Parathyroid adenoma (tissue), 2 donors: ENCODE results near the gene ACSS2.

Experiments used
- H2AFZ ChIP-seq: fragments of 300-600 bp; sonication (generic); one replicate; pipeline ENCODE4 v1.7.0; 2017; ENCODE audit warnings: antibody characterized with exemption, mild to moderate bottlenecking
- H3K27ac ChIP-seq: fragments of 300-600 bp; sonication (generic); one replicate; pipeline ENCODE4 v1.7.0; 2017
- H3K27me3 ChIP-seq: fragments of 300-600 bp; sonication (generic); one replicate; pipeline ENCODE4 v1.7.0; 2017; ENCODE audit warnings: low read length; ENCODE audit not compliant: control insufficient read depth, insufficient read depth
- H3K36me3 ChIP-seq: fragments of 300-600 bp; sonication (generic); one replicate; pipeline ENCODE4 v1.7.0; 2017; ENCODE audit warnings: low read length; ENCODE audit not compliant: control insufficient read depth, insufficient read depth
- H3K4me1 ChIP-seq: fragments of 300-600 bp; sonication (generic); one replicate; pipeline ENCODE4 v1.7.0; 2017; ENCODE audit warnings: control low read depth
- H3K4me2 ChIP-seq: fragments of 300-600 bp; sonication (generic); one replicate; pipeline ENCODE4 v1.7.0; 2017; ENCODE audit warnings: low read length
- H3K4me3 ChIP-seq: fragments of 300-600 bp; sonication (generic); one replicate; pipeline ENCODE4 v1.7.0; 2017; ENCODE audit warnings: low read depth, low read length
- H3K79me2 ChIP-seq: fragments of 300-600 bp; sonication (generic); one replicate; pipeline ENCODE4 v1.7.0; 2017; ENCODE audit warnings: control low read depth
- H3K9ac ChIP-seq: fragments of 300-600 bp; sonication (generic); one replicate; pipeline ENCODE4 v1.7.0; 2017; ENCODE audit warnings: mild to moderate bottlenecking
- H3K9me3 ChIP-seq: fragments of 300-600 bp; sonication (generic); one replicate; pipeline ENCODE4 v1.7.0; 2017; ENCODE audit warnings: low read length; ENCODE audit not compliant: control insufficient read depth
- CTCF ChIP-seq: fragments of 300-600 bp; sonication (generic); IDR thresholded peaks from one replicate; pipeline ENCODE4 v1.7.0; 2017; ENCODE audit warnings: antibody characterized with exemption, mild to moderate bottlenecking
- donor health status: primary hyperparathyroidism.

The ACSS2 gene

GRCh38 chr20:34946661-34947060 is 70.2 kb downstream of the ACSS2 start:
- H3K79me2 ChIP-seq = no peaks in the 10 kb centered on the region
- TF ChIP-seq CTCF = no peak
- no peaks in the 10 kb centered on the region for H3K4me1 ChIP-seq
- no peaks in the 10 kb centered on the region for H3K27me3 ChIP-seq
- H3K4me3 ChIP-seq = no peak overlapping the region
- H3K9ac ChIP-seq = no peak overlapping the region
- H2AFZ ChIP-seq = no peak overlapping the region
- no peak overlapping the region for H3K4me2 ChIP-seq
- H3K36me3 ChIP-seq = no peaks in the 10 kb centered on the region
- H3K9me3 ChIP-seq = no peaks in the 10 kb centered on the region
- no peak overlapping the region for H3K27ac ChIP-seq

- no peak overlapping the region for H3K4me3 ChIP-seq
- no peak overlapping the region for H3K27ac ChIP-seq
Observed at GRCh38 chr20:34947336-34947735, 70.9 kb downstream of the ACSS2 start.

GRCh38 chr20:34948030-34948429 is 71.6 kb downstream of the ACSS2 start:
- no peak for TF ChIP-seq CTCF
- Histone ChIP-seq H3K27ac (no peak overlapping the region), H3K4me1 (no peaks in the 10 kb centered on the region), H3K4me3 (no peak overlapping the region), H3K4me2 (no peak overlapping the region), H3K36me3 (no peaks in the 10 kb centered on the region), H3K79me2 (no peaks in the 10 kb centered on the region), H3K9me3 (no peaks in the 10 kb centered on the region), H2AFZ (no peak overlapping the region), H3K27me3 (no peaks in the 10 kb centered on the region), H3K9ac (no peak overlapping the region)

More at GRCh38 chr20:34947336-34947735, 70.9 kb downstream of the ACSS2 start:
- Histone ChIP-seq H2AFZ (no peak overlapping the region), H3K4me2 (no peak overlapping the region), H3K79me2 (no peaks in the 10 kb centered on the region), H3K9me3 (no peaks in the 10 kb centered on the region), H3K36me3 (no peaks in the 10 kb centered on the region), H3K4me1 (no peaks in the 10 kb centered on the region), H3K9ac (no peak overlapping the region), H3K27me3 (no peaks in the 10 kb centered on the region)
- no peak for TF ChIP-seq CTCF

- Histone ChIP-seq H3K79me2 (no peaks in the 10 kb centered on the region), H3K4me2 (no peak overlapping the region), H3K36me3 (no peaks in the 10 kb centered on the region), H3K27ac (no peak overlapping the region), H3K9me3 (no peaks in the 10 kb centered on the region), H3K27me3 (no peaks in the 10 kb centered on the region), H3K4me1 (no peaks in the 10 kb centered on the region), H3K4me3 (no peak overlapping the region), H3K9ac (no peak overlapping the region), H2AFZ (no peak overlapping the region)
- TF ChIP-seq CTCF = no peak
Observed at GRCh38 chr20:34949120-34949519, 72.7 kb downstream of the ACSS2 start.

GRCh38 chr20:34951252-34951651 is 74.8 kb downstream of the ACSS2 start:
- no peak overlapping the region for H2AFZ ChIP-seq
- no peak overlapping the region for H3K27ac ChIP-seq
- H3K36me3 ChIP-seq = no peaks in the 10 kb centered on the region
- H3K27me3 ChIP-seq = no peaks in the 10 kb centered on the region
- no peak overlapping the region for H3K4me2 ChIP-seq
- peaks cover 6% of the 10 kb centered on the region for H3K4me1 ChIP-seq
- H3K4me3 ChIP-seq = no peak overlapping the region
- H3K79me2 ChIP-seq = no peaks in the 10 kb centered on the region
- no peaks in the 10 kb centered on the region for H3K9me3 ChIP-seq
- no peak overlapping the region for H3K9ac ChIP-seq
- no peak for TF ChIP-seq CTCF
